Breast epithelium (tissue), 3 donors: Measurements from ENCODE around the gene ZNF841.
"Not testable (repeated sequence)": the region's sequence is repeated elsewhere in the genome, so short reads cannot be mapped to it uniquely, and the experiment has no call there.

Experiments used
- POLR2AphosphoS5 ChIP-seq, 3 donors: sonication (generic); formaldehyde crosslinking; IDR thresholded peaks; one replicate each; pipeline ENCODE4 v1.6.1; 2017; ENCODE audit warnings: antibody characterized with exemption in 3 of 3
- TF ChIP-seq, protein P1 (sequence below), 3 donors: fragments of 450-650 bp; IDR thresholded peaks; one replicate each; pipeline ENCODE4 v1.5.1; 2016 to 2017; ENCODE audit warnings: antibody characterized with exemption in 3 of 3, mild to moderate bottlenecking in 3 of 3, moderate library complexity in 3 of 3

- TF ChIP-seq, protein P1, sequence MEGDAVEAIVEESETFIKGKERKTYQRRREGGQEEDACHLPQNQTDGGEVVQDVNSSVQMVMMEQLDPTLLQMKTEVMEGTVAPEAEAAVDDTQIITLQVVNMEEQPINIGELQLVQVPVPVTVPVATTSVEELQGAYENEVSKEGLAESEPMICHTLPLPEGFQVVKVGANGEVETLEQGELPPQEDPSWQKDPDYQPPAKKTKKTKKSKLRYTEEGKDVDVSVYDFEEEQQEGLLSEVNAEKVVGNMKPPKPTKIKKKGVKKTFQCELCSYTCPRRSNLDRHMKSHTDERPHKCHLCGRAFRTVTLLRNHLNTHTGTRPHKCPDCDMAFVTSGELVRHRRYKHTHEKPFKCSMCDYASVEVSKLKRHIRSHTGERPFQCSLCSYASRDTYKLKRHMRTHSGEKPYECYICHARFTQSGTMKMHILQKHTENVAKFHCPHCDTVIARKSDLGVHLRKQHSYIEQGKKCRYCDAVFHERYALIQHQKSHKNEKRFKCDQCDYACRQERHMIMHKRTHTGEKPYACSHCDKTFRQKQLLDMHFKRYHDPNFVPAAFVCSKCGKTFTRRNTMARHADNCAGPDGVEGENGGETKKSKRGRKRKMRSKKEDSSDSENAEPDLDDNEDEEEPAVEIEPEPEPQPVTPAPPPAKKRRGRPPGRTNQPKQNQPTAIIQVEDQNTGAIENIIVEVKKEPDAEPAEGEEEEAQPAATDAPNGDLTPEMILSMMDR (IDR thresholded peaks at IDR 0.05), result not testable (repeated sequence)
- not testable (repeated sequence) for TF ChIP-seq POLR2AphosphoS5 (IDR thresholded peaks at IDR 0.05)
These were observed 69.1 kb downstream of the ZNF841 start for GRCh38 chr19:52026255-52026990.
